K562 (cell line): ENCODE results near the gene SLC66A3. TPM values are rescaled to one million over a fixed set of nuclear protein-coding genes. Genes with fewer than 3 reads are reported as not detected.

Experiments used
- ELF4 ChIP-seq: fragments of 450-650 bp; formaldehyde crosslinking; IDR thresholded peaks from 2 replicates; pipeline ENCODE4 v1.4.0; 2022; ENCODE audit warnings: missing genetic modification characterization
- FIP1L1 ChIP-seq: fragments of 200-400 bp; formaldehyde crosslinking; IDR thresholded peaks from 2 replicates; pipeline ENCODE4 v1.6.1; 2018; ENCODE audit warnings: mild to moderate bottlenecking, low read depth, low read length; ENCODE audit not compliant: poor library complexity, severe bottlenecking
- MEIS2 ChIP-seq: fragments of 450-650 bp; IDR thresholded peaks from 2 replicates; pipeline ENCODE4 v1.6.1; 2014; ENCODE audit warnings: mild to moderate bottlenecking; ENCODE audit not compliant: partially characterized antibody
- POLR2AphosphoS2 ChIP-seq: IDR thresholded peaks from 2 replicates; pipeline ENCODE4 v1.6.1; 2012; ENCODE audit warnings: low read length, improper control_type of control experiment
- RFX7 ChIP-seq: fragments of 250-450 bp; sonication (Bioruptor Pico); IDR thresholded peaks from 2 replicates; pipeline ENCODE4 v1.5.1; 2021; ENCODE audit warnings: mild to moderate bottlenecking
- SMAD2 ChIP-seq: fragments of 150-350 bp; IDR thresholded peaks from 2 replicates; pipeline ENCODE4 v1.6.1; 2014; ENCODE audit warnings: low read depth, mild to moderate bottlenecking, low read length
- ZBED1 ChIP-seq: IDR thresholded peaks from 2 replicates; pipeline ENCODE4 v1.6.1; 2014
- ZBTB17 ChIP-seq: fragments of 450-650 bp; formaldehyde crosslinking; IDR thresholded peaks from 2 replicates; pipeline ENCODE4 v1.4.0; 2020; ENCODE audit warnings: mild to moderate bottlenecking
- ZNF165 ChIP-seq: fragments of 250-450 bp; sonication (Bioruptor Pico); IDR thresholded peaks from 2 replicates; pipeline ENCODE4 v1.4.0; 2020; ENCODE audit warnings: borderline replicate concordance
- ZNF263 ChIP-seq: sonication (generic); formaldehyde crosslinking; IDR thresholded peaks from 2 replicates; pipeline ENCODE4 v1.8.0; 2022; ENCODE audit warnings: mild to moderate bottlenecking, missing genetic modification reagents, borderline replicate concordance
- ZSCAN32 ChIP-seq: fragments of 450-650 bp; formaldehyde crosslinking; IDR thresholded peaks from 2 replicates; pipeline ENCODE4 v1.4.0; 2020; ENCODE audit warnings: mild to moderate bottlenecking, moderate library complexity
- polyA plus RNA-seq, 8 experiments: library from polyadenylated mRNA; depleted of rRNA in 4 of 8; stranded (reverse) in 5 of 8; unstranded in 3 of 8; fragments of >200 nt; fragmentation: Nextera tagmentation in 2 of 8; fragmentation: Illumina TruSeq in 1 of 8; extraction: Ambion mirVana in 2 of 8; extraction: Trizol in 1 of 8; gene quantifications; 2 replicates each; pipeline versions ENCODE4 v1.2.1 to v1.2.3, GENCODE V29; 2011 to 2014; ENCODE audit warnings: inconsistent platforms in 1 of 8, missing spikeins in 1 of 8
- total RNA-seq, 7 experiments: library from RNA; depleted of rRNA in 6 of 7; stranded (reverse); fragments of >200 nt in 6 of 7; fragmentation: Illumina TruSeq in 2 of 7; extraction: Trizol in 2 of 7; gene quantifications; 2 replicates each; pipeline versions ENCODE4 v1.2.1 to v1.2.3, GENCODE V29; 2011 to 2021; ENCODE audit warnings: low replicate concordance in 1 of 7
- TF ChIP-seq, protein P1 (sequence below): fragments of 250-450 bp; sonication (Bioruptor Pico); IDR thresholded peaks from 2 replicates; pipeline ENCODE4 v1.4.0; 2020; ENCODE audit warnings: mild to moderate bottlenecking
- TF ChIP-seq, protein P2 (sequence below), 2 experiments: fragments of 450-650 bp in 1 of 2; sonication (generic) in 1 of 2; formaldehyde crosslinking in 1 of 2; IDR thresholded peaks; 2 replicates each; pipeline versions ENCODE4 v1.7.1 to v1.9.0; 2016 to 2022; ENCODE audit warnings: inconsistent platforms in 1 of 2, mild to moderate bottlenecking in 1 of 2, missing genetic modification reagents in 1 of 2
- TF ChIP-seq, protein P3 (sequence below): fragments of 250-450 bp; sonication (Bioruptor Pico); IDR thresholded peaks from 2 replicates; pipeline ENCODE4 v1.8.0; 2022; ENCODE audit warnings: moderate library complexity, mild to moderate bottlenecking, inconsistent platforms

The SLC66A3 gene
- total and polyA plus RNA-seq, 9 of the 15 experiments (the other 6 are each of a cell fraction or from before 2014, with no cell fraction given), result 2.8 to 30.0 (median 9.1) TPM

DNA sequence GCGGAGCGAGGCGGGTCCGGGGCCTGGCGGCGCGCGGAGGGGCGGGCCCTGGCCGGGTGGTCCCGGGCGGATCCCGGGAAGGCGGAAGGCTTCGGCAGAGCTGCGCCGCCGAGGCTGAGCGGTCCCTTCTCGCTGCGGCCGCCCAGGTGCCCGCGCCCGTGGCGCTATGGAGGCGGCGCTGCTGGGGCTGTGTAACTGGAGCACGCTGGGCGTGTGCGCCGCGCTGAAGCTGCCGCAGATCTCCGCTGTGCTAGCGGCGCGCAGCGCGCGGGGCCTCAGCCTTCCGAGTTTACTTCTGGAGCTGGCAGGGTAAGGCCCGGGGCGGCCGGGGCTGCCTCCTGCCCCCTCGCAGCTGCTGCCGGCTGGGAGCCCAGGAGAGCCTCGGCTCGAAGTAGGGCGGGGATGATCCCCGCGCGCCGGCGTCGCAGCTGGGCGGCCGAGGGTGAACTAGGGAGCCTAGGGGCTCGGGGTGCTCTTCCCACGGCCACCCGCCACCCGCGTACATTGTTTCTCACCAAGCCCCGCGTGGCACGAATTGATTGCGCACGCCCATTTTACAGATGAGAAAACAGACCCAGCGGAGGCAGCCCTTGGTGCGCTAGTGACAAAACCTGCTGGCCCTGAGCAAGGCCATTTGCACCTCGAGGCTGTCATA lies at the start of gene SLC66A3 (continued):
- TF ChIP-seq, protein P1, sequence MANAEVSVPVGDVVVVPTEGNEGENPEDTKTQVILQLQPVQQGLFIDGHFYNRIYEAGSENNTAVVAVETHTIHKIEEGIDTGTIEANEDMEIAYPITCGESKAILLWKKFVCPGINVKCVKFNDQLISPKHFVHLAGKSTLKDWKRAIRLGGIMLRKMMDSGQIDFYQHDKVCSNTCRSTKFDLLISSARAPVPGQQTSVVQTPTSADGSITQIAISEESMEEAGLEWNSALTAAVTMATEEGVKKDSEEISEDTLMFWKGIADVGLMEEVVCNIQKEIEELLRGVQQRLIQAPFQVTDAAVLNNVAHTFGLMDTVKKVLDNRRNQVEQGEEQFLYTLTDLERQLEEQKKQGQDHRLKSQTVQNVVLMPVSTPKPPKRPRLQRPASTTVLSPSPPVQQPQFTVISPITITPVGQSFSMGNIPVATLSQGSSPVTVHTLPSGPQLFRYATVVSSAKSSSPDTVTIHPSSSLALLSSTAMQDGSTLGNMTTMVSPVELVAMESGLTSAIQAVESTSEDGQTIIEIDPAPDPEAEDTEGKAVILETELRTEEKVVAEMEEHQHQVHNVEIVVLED (CRISPR knock-in tag), result peak; percentile 33; the same call in 1 of the 2 replicates
- TF ChIP-seq ZNF165 (no peak), ELF4 (CRISPR knock-in tag) (no peak), ZBTB17 (no peak; the same call in 1 of the 2 replicates), RFX7 (CRISPR knock-in tag) (no peak), ZSCAN32 (CRISPR knock-in tag) (no peak), MEIS2 (no peak), ZNF263 (peak; percentile 18; the same call in 1 of the 2 replicates), SMAD2 (no peak), POLR2AphosphoS2 (no peak), FIP1L1 (no peak), ZBED1 (no peak)
- TF ChIP-seq, protein P2, sequence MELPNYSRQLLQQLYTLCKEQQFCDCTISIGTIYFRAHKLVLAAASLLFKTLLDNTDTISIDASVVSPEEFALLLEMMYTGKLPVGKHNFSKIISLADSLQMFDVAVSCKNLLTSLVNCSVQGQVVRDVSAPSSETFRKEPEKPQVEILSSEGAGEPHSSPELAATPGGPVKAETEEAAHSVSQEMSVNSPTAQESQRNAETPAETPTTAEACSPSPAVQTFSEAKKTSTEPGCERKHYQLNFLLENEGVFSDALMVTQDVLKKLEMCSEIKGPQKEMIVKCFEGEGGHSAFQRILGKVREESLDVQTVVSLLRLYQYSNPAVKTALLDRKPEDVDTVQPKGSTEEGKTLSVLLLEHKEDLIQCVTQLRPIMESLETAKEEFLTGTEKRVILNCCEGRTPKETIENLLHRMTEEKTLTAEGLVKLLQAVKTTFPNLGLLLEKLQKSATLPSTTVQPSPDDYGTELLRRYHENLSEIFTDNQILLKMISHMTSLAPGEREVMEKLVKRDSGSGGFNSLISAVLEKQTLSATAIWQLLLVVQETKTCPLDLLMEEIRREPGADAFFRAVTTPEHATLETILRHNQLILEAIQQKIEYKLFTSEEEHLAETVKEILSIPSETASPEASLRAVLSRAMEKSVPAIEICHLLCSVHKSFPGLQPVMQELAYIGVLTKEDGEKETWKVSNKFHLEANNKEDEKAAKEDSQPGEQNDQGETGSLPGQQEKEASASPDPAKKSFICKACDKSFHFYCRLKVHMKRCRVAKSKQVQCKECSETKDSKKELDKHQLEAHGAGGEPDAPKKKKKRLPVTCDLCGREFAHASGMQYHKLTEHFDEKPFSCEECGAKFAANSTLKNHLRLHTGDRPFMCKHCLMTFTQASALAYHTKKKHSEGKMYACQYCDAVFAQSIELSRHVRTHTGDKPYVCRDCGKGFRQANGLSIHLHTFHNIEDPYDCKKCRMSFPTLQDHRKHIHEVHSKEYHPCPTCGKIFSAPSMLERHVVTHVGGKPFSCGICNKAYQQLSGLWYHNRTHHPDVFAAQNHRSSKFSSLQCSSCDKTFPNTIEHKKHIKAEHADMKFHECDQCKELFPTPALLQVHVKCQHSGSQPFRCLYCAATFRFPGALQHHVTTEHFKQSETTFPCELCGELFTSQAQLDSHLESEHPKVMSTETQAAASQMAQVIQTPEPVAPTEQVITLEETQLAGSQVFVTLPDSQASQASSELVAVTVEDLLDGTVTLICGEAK (IDR thresholded peaks at IDR 0.05), result 0 out of 2 replicates have a peak, but pooled peaks have one; percentile 20
- TF ChIP-seq, protein P2 (CRISPR knock-in tag; IDR thresholded peaks at IDR 0.05), result no peak
- TF ChIP-seq, protein P3, sequence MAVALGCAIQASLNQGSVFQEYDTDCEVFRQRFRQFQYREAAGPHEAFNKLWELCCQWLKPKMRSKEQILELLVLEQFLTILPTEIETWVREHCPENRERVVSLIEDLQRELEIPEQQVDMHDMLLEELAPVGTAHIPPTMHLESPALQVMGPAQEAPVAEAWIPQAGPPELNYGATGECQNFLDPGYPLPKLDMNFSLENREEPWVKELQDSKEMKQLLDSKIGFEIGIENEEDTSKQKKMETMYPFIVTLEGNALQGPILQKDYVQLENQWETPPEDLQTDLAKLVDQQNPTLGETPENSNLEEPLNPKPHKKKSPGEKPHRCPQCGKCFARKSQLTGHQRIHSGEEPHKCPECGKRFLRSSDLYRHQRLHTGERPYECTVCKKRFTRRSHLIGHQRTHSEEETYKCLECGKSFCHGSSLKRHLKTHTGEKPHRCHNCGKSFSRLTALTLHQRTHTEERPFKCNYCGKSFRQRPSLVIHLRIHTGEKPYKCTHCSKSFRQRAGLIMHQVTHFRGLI (CRISPR knock-in tag), result no peak
